Mesothelial cell of epicardium (in vitro differentiated cells): ENCODE measurements around the gene ABCB8. TPM values are rescaled to one million over a fixed set of nuclear protein-coding genes. Genes with fewer than 3 reads are reported as not detected.

Experiments used
- DNase-seq, 2 experiments: peaks; one replicate each; pipeline ENCODE4 v3.0.0; 2021; ENCODE audit warnings: low spot score in 2 of 2; ENCODE audit not compliant: unreplicated experiment in 2 of 2
- H3K27ac Mint-ChIP-seq: 2 replicates; pipeline ENCODE4 v1.8.0; 2021; ENCODE audit warnings: mixed read lengths
- H3K27me3 Mint-ChIP-seq: 2 replicates; pipeline ENCODE4 v1.8.0; 2021; ENCODE audit warnings: low read depth, mixed read lengths
- H3K36me3 Mint-ChIP-seq: 2 replicates; pipeline ENCODE4 v1.8.0; 2021; ENCODE audit warnings: mixed read lengths
- H3K4me1 Mint-ChIP-seq: 2 replicates; pipeline ENCODE4 v1.8.0; 2021; ENCODE audit warnings: mixed read lengths
- H3K4me3 Mint-ChIP-seq: 2 replicates; pipeline ENCODE4 v1.8.0; 2021; ENCODE audit warnings: mild to moderate bottlenecking, moderate library complexity, mixed read lengths
- H3K9me3 Mint-ChIP-seq: 2 replicates; pipeline ENCODE4 v1.8.0; 2021; ENCODE audit warnings: mixed read lengths
- total RNA-seq: library from RNA; stranded (reverse); gene quantifications from 3 replicates; pipeline ENCODE4 v1.2.1, GENCODE V29; 2021
- TF ChIP-seq, protein P1 (sequence below): fragments of 200-600 bp; sonication (generic); IDR thresholded peaks from one replicate; pipeline ENCODE4 v1.5.0; 2021; ENCODE audit warnings: antibody characterized with exemption; ENCODE audit not compliant: unreplicated experiment

The ABCB8 gene
- total RNA-seq, 1 donor from 2014 or later, result 40.7 TPM

DNA sequence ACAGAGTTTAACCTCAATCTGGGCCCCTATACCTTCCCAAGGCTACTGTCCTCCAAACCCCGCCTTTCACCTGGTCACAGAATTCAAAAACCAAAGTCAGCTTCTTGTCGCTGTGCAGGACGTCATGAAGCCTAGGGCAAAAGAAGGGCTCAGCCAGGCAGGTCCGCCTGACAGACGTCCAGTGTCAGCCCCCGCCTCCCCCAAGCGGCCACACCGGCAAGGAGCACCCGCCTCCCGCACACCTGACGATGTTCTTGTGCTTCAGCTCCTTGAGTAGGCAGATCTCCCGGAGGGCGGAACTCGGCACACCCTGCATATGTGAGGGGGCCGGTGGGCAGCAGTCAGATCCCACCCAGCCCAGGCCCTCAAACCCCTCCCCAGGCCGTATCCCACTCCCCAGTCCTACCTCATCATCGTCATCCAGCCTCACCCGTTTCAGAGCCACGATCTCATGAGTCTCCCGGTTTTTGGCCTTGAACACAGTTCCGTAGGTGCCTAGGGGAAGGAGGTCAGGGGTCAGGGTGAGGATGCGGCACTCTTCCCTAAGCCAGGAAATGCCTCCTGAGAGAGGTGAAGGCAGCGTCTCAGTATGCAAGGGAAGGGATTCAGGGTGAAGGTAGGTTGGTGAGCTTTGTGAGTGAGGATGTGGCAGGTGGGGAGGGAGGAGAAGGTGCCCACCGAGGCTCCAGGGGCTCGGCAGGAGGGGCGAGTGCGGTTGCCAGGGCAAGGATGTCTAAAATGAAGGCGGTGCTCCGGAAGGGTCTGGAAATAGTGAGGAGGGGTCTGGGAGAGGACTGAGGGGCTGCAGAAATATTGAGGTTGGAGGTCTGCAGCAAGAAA, 28.6 kb downstream of the ABCB8 start:
- peaks cover 4% of the 10 kb centered on the region for H3K27me3 Mint-ChIP-seq
- no peak for DNase-seq
- TF ChIP-seq, protein P1, sequence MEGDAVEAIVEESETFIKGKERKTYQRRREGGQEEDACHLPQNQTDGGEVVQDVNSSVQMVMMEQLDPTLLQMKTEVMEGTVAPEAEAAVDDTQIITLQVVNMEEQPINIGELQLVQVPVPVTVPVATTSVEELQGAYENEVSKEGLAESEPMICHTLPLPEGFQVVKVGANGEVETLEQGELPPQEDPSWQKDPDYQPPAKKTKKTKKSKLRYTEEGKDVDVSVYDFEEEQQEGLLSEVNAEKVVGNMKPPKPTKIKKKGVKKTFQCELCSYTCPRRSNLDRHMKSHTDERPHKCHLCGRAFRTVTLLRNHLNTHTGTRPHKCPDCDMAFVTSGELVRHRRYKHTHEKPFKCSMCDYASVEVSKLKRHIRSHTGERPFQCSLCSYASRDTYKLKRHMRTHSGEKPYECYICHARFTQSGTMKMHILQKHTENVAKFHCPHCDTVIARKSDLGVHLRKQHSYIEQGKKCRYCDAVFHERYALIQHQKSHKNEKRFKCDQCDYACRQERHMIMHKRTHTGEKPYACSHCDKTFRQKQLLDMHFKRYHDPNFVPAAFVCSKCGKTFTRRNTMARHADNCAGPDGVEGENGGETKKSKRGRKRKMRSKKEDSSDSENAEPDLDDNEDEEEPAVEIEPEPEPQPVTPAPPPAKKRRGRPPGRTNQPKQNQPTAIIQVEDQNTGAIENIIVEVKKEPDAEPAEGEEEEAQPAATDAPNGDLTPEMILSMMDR, result no peak
- no peaks in the 10 kb centered on the region for H3K9me3 Mint-ChIP-seq
- peaks cover 42% of the 10 kb centered on the region for H3K4me1 Mint-ChIP-seq
- peaks cover 9% of the 10 kb centered on the region for H3K36me3 Mint-ChIP-seq
- H3K4me3 Mint-ChIP-seq, result peak overlapping the region; percentile 79
- peak overlapping the region; percentile 98 for H3K27ac Mint-ChIP-seq

DNA sequence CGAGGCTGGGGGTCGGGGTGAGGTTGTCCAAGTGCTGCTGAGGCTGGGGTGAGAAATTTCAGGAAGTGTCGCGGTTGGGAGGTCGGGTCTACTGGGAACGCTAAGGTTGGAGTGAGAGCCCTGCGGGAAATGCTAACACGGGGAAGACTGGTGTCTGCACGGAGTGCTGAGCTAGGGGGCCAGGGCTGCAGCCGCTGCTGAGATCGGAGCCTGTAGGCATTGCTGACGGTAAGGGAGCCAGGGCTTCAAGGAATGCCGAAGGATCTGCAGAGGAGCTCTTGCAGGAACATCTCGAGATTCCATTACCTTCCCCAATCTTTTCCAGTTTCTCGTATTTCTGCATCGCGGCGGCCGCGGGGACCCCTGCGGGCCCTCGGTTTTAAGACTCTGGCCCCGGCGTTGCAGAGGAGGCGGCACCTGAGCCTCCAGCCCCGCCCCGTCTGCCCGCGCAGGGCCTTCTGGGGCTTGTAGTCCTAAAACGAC, 29.3 kb downstream of the ABCB8 start, which contains the start of gene CDK5:
Gene CDK5, minus strand, starts transcription at position 392 of the 483 bp plus-strand sequence. Its CDS starts 49 bp downstream, at position 343.
- DNase-seq, result no peak
- TF ChIP-seq, protein P1, result no peak
- Mint-ChIP-seq H3K27ac (peak within 1 kb of the TSS; percentile 98), H3K27me3 (peaks cover 2% of the 10 kb centered on the region), H3K36me3 (peaks cover 8% of the 10 kb centered on the region), H3K9me3 (no peaks in the 10 kb centered on the region), H3K4me1 (peaks cover 47% of the 10 kb centered on the region), H3K4me3 (peak within 1 kb of the TSS; percentile 79)

DNA sequence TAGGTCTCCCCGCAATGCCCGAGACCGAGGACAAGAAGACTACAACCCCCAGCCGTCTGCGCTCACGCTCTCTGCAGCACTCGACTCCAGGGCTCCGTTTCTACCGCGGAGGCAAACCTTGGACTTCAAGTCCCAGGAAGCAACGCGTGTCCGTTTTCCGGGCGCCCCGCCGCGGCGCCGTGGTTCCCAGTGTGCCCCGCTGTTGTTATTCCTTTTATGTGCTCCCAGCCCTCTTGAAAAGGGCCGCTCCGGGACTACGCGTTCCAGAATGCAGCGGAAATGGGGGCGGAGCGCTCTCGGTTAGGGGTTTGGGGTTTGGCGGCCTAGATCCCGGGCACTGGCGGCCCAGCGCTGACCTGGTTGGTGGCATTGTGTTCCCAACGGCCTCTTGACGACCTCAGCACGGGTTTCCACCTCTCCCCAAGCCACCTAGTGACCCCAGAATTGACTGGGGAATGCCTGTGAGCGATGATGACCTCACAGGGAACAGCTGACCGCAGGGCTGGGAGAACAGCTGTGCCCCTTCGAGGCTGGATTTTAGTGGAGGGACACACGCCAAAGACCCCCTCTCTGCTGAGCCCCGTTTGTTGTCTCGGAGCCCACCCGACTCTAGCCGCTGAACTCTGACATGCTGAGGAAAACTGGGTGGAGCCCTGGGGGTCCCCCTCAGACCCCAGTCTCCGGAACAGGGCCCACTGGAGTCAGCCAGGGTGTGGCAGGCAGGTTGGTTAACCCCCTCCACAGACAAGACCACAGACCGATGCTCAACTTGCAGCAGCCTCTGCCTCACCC, 29.9 kb downstream of the ABCB8 start:
- Mint-ChIP-seq H3K36me3 (peaks cover 4% of the 10 kb centered on the region), H3K27me3 (no peaks in the 10 kb centered on the region), H3K9me3 (no peaks in the 10 kb centered on the region), H3K4me3 (peak overlapping the region; percentile 79), H3K4me1 (peaks cover 51% of the 10 kb centered on the region), H3K27ac (peak overlapping the region; percentile 98)
- TF ChIP-seq, protein P1, result no peak
- peak; percentile 90 to 95 for DNase-seq

DNA sequence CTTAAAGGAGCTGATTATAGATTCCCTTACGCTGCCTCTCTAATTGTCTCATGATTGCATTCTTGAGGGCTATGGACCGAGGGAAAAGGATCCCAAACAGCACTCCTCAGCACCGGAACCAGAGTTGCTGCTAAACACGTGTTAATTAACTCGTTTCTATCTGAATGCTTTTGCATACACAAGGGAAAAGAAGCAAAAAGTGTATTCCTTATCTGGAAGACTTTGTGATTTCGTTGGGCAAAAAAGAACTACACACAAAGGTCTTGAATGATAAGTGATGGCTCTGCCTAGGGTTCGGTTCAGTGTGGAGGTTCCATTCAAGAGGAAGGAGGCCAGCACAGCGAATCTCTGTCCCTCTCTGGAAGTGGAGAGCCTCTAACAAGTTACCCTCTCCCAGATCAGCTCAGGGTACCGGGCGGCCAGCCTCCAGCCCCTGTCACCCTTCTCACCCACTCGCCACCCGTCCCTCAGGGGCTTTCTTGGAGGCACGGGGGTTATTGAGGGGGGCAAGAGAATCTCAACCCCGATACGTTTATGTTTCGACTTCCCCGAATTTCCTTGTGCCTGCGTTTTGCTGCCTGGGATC, 30.6 kb downstream of the ABCB8 start:
- H3K9me3 Mint-ChIP-seq, result no peaks in the 10 kb centered on the region
- DNase-seq, result no peak
- TF ChIP-seq, protein P1, result no peak
- peaks cover 4% of the 10 kb centered on the region for H3K36me3 Mint-ChIP-seq
- H3K27ac Mint-ChIP-seq, result peak overlapping the region; percentile 98
- H3K4me1 Mint-ChIP-seq, result peaks cover 54% of the 10 kb centered on the region
- H3K4me3 Mint-ChIP-seq, result peak overlapping the region; percentile 79
- no peaks in the 10 kb centered on the region for H3K27me3 Mint-ChIP-seq

DNA sequence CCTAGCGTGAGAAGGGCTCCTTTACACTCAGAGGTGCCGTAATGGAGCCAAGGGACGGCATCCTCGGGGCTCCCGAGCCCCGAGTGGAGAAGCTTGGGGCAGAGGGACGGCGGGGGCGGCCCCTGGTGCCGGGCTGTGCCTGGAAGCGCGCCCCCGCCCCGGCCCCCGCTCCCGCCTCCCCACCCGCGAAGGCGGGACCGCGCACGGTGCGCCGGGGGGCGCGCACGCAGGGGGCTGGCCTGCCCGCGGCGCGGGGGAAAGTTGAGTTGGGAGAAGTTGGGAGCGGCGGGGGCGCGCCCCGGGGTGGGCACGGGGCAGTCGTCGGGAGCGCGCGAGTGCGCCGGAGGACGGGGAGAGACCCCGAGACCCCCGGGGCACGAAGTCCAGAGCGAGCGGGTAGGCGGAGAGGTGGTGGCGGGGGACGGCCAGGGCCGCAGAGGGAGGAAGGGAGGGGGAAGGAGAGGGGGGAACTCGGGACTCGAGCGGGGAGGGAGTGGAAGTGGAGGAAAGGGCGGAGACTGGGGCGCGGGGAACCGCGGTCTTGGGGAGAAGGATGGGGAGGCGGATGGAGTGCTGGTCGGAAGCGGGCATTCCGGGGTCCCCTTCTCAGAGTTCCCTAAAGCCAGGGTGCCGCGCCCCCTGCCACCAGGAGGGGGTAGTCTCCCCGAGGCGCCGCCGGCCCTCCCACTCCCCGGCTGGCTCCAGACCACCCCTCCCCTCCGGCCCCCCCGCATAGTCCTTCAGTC, 31.3 kb downstream of the ABCB8 start, which contains the start of gene SLC4A2:
Gene SLC4A2, plus strand, starts transcription at position 223 of the 746 bp plus-strand sequence. CDS start 2,399 bp downstream, outside the sequence.
- Mint-ChIP-seq H3K36me3 (peaks cover 3% of the 10 kb centered on the region), H3K27me3 (no peaks in the 10 kb centered on the region), H3K27ac (peak within 1 kb of the TSS; percentile 98), H3K9me3 (no peaks in the 10 kb centered on the region), H3K4me3 (peak within 1 kb of the TSS; percentile 84), H3K4me1 (peaks cover 54% of the 10 kb centered on the region)
- TF ChIP-seq, protein P1, result peak; percentile 68
- DNase-seq, result peak; percentile 52 to 80
